GM19468 (cell line): ENCODE results near the gene HSD17B1.
"Not testable (repeated sequence)": the region's sequence is repeated elsewhere in the genome, so short reads cannot be mapped to it uniquely, and the experiment has no call there.

Experiments
- ATAC-seq: cut with Tn5 transposase; IDR thresholded peaks from one replicate; pipeline ENCODE4 v1.9.1; 2021; ENCODE audit warnings: mild to moderate bottlenecking, moderate library complexity, moderate number of reproducible peaks; ENCODE audit not compliant: unreplicated experiment; ENCODE audit errors: extremely low read depth

Gene HSD17B1

GRCh38 chr17:42544874-42545283 lies 7.8 kb upstream of the HSD17B1 start:
- no peak for ATAC-seq

- not testable (repeated sequence) for ATAC-seq
Observed at GRCh38 chr17:42545755-42546505, 6.8 kb upstream of the HSD17B1 start.

GRCh38 chr17:42547001-42547461 lies 5.7 kb upstream of the HSD17B1 start:
- ATAC-seq, result no peak

- ATAC-seq, result no peak
Observed at GRCh38 chr17:42547698-42548069, 5.0 kb upstream of the HSD17B1 start.

GRCh38 chr17:42548070-42548837 lies 4.5 kb upstream of the HSD17B1 start:
- ATAC-seq, result no peak

- ATAC-seq, result no peak
Observed at GRCh38 chr17:42548993-42549755, 3.5 kb upstream of the HSD17B1 start.

- no peak for ATAC-seq
Observed at GRCh38 chr17:42553161-42553818, 567 bp downstream of the HSD17B1 start.

GRCh38 chr17:42553866-42554249 lies 1.1 kb downstream of the HSD17B1 start:
- no peak for ATAC-seq

GRCh38 chr17:42554250-42555121 lies 1.8 kb downstream of the HSD17B1 start:
- ATAC-seq, result no peak

- ATAC-seq, result no peak
Observed at GRCh38 chr17:42555122-42555622, 2.4 kb downstream of the HSD17B1 start.

GRCh38 chr17:42555961-42556617 lies 3.4 kb downstream of the HSD17B1 start:
- not testable (repeated sequence) for ATAC-seq

GRCh38 chr17:42559075-42559474 lies 6.4 kb downstream of the HSD17B1 start:
- ATAC-seq, result no peak

- no peak for ATAC-seq
Observed at GRCh38 chr17:42560246-42560645, 7.5 kb downstream of the HSD17B1 start.

- ATAC-seq, result no peak
Observed at GRCh38 chr17:42561897-42562387, 9.2 kb downstream of the HSD17B1 start, which contains the start of gene COASY. COASY (plus strand) TSS chr17:42562148; CDS start chr17:42562623, 475 bp downstream.

- ATAC-seq, result no peak
Observed at GRCh38 chr17:42562388-42563142, 9.8 kb downstream of the HSD17B1 start.

- ATAC-seq, result no peak
Observed at GRCh38 chr17:42563143-42563509, 10.4 kb downstream of the HSD17B1 start.

- no peak for ATAC-seq
Observed at GRCh38 chr17:42563543-42563942, 10.8 kb downstream of the HSD17B1 start.

- no peak for ATAC-seq
Observed at GRCh38 chr17:42563950-42564349, 11.2 kb downstream of the HSD17B1 start.
